ENCODE data around the gene CRB2. TPM values are rescaled to one million over a fixed set of nuclear protein-coding genes. Genes with fewer than 3 reads are reported as not detected.

Gene CRB2
- total and polyA plus RNA-seq, 8 donors = 0.02 to 0.08 TPM; not detected in 6

DNA sequence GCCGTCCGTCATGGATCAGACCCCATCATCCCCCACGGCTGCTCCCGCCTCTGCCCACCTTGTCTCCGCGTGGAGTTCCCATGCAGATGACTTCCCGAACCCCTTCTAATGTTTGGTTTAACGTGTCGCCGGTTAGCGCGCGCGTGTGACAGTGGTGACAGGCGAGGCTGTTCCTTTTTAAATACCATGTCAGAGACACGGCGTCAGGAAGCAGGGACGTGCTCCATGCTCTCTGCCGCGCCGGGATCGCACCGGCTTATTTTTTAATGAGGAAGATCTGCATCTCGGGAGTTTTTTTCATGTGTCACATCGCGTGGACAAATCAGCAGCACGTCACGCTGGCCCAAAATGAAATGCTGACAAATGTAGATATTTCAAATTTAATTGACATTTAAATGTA is 35.9 kb downstream of the CRB2 start:
- DNase-seq (no peak), FAIRE-seq (no peak), ATAC-seq (no peak)
- Histone ChIP-seq H3K4me1 (no peaks in the 10 kb centered on the region), H3K9me3 (no peaks in the 10 kb centered on the region), H3K27me3 (no peaks in the 10 kb centered on the region), H3K27ac (no peak overlapping the region), H3K36me3 (no peaks in the 10 kb centered on the region), H3K4me3 (no peak overlapping the region)
- TF ChIP-seq, protein P1, sequence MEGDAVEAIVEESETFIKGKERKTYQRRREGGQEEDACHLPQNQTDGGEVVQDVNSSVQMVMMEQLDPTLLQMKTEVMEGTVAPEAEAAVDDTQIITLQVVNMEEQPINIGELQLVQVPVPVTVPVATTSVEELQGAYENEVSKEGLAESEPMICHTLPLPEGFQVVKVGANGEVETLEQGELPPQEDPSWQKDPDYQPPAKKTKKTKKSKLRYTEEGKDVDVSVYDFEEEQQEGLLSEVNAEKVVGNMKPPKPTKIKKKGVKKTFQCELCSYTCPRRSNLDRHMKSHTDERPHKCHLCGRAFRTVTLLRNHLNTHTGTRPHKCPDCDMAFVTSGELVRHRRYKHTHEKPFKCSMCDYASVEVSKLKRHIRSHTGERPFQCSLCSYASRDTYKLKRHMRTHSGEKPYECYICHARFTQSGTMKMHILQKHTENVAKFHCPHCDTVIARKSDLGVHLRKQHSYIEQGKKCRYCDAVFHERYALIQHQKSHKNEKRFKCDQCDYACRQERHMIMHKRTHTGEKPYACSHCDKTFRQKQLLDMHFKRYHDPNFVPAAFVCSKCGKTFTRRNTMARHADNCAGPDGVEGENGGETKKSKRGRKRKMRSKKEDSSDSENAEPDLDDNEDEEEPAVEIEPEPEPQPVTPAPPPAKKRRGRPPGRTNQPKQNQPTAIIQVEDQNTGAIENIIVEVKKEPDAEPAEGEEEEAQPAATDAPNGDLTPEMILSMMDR (IDR thresholded peaks at IDR 0.05) = no peak
- WGBS, 2 donors = 90 to 93% methylated on average over 28 of the region's 28 CpGs
- intact Hi-C loops (cut with DNase I) = no loop called here

DNA sequence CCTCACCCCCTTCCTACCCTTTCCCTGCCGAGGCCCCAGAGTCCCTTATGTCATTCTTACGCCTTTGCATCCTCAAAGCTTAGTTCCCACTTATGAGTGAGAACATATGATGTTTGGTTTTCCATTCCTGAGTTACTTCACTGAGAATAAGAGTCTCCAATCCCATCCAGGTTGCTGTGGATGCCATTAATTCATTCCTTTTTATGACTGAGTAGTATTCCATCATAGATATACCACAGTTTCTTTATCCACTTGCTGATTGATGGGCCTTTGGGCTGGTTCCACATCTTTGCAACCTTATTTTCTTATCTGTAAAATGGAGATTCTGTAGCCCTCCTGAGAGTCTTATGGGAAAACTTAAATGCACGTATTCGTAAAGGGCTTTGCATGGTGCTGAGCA is 36.8 kb downstream of the CRB2 start:
- Histone ChIP-seq H3K36me3 (no peaks in the 10 kb centered on the region), H3K4me3 (no peak overlapping the region), H3K9me3 (no peaks in the 10 kb centered on the region), H3K27ac (no peak overlapping the region), H3K27me3 (no peaks in the 10 kb centered on the region), H3K4me1 (no peaks in the 10 kb centered on the region)
- WGBS, 2 donors = 84 to 95% methylated on average over 4 of the region's 4 CpGs
- intact Hi-C loops (cut with DNase I) = no loop called here
- TF ChIP-seq, protein P1 (IDR thresholded peaks at IDR 0.05) = no peak
- no peak for FAIRE-seq
- DNase-seq = no peak
- no peak for ATAC-seq

DNA sequence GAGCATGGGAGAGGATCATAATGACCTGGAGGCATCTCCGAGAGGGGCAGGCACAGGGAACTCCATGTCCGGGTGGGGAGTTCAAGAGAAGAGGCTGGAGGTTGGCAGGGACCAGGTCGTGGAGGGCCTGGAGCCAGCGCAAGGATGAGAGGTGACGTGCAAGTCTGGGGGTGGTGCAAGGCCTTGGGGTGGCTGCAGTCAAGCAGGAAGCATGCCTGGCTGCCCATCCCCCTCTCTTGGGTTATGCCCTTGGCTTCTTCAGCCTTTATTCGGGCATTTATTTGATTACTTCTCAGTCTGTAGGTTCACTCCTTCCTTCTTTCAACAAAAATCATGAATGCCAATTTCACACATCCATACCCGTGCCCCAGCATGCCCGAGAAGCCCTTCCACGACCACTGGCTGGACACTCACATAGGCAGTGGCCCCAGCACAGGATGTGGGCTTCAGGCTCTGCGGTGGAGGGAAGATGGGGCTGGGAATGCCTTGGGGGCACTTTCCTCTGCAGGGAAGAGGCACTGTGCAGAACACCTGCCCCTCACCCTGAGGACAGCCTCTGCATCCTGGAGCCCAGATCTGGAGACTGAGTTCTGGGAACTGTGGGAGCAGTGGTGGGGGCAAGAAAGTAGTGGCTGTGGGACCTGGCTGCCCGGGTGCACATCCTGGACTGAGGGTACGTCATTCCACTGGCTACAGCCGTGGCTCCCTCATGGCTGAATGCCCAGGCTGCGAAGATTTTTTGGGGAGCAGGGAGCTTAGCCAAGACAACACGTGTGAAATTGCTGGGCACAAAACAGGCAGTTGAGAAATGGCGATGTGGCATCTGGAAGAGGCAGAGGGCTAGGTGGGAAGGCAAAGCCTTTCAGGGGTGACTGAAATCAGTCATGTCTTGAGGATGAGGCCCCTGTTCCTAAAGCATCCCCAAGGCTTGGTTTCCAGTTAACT is 38.6 kb downstream of the CRB2 start:
- Histone ChIP-seq H3K36me3 (no peaks in the 10 kb centered on the region), H3K4me1 (no peaks in the 10 kb centered on the region), H3K9me3 (no peaks in the 10 kb centered on the region), H3K27me3 (no peaks in the 10 kb centered on the region), H3K4me3 (no peak overlapping the region), H3K27ac (no peak overlapping the region)
- intact Hi-C loops (cut with DNase I) = no loop called here
- no peak for DNase-seq
- FAIRE-seq = no peak
- ATAC-seq = no peak
- WGBS, 2 donors = 82 to 88% methylated on average over 16 of the region's 16 CpGs
- TF ChIP-seq, protein P1 (IDR thresholded peaks at IDR 0.05) = no peak

DNA sequence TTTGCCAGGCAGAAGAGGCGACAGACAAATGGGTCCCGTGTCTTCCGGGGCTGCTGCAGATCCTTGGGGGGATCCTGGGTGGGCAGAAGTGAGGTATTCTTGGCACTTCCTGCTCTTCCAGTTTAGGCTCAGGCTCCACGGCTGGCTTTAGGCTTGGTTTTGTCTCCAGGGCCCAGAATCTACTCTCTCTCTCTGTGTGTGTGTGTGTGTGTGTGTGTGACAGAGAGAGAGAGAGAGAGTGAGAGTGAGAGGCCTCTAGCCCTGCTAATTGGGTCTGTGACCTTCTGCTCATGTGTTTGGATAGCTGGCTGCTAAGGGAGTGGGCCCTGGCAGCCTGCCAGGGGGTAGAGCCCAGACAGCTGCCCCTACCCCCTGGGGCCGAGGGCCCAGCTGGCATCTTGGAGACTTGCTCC is 39.3 kb downstream of the CRB2 start:
- FAIRE-seq (no peak), ATAC-seq (no peak), DNase-seq (no peak)
- H3K9me3 ChIP-seq = no peaks in the 10 kb centered on the region
- 67 to 75% methylated on average over 5 of the region's 5 CpGs for WGBS, 2 donors
- H3K4me1 ChIP-seq = no peaks in the 10 kb centered on the region
- H3K4me3 ChIP-seq = no peak overlapping the region
- TF ChIP-seq, protein P1 (IDR thresholded peaks at IDR 0.05) = no peak
- intact Hi-C loops (cut with DNase I) = no loop called here
- H3K27ac ChIP-seq = no peak overlapping the region
- H3K27me3 ChIP-seq = no peaks in the 10 kb centered on the region
- H3K36me3 ChIP-seq = no peaks in the 10 kb centered on the region
